GM12878 (cell line): Measurements from ENCODE around the gene TEC. TPM values are rescaled to one million over a fixed set of nuclear protein-coding genes. Genes with fewer than 3 reads are reported as not detected.
A peak's percentile ranks its signal among the peaks of the same experiment; 100 is the strongest.

ENCODE experiments used
- BHLHE40 ChIP-seq, 2 experiments: fragments of 450-650 bp in 1 of 2; IDR thresholded peaks; 2 replicates each; pipeline ENCODE4 v1.6.1; 2011 to 2017; ENCODE audit warnings: low read depth in 2 of 2, borderline replicate concordance in 1 of 2, improper control_type of control experiment in 1 of 2, low read length in 1 of 2, mild to moderate bottlenecking in 1 of 2
- CREB1 ChIP-seq: IDR thresholded peaks from 2 replicates; pipeline ENCODE4 v1.6.1; 2012; ENCODE audit warnings: low read depth, mild to moderate bottlenecking, inconsistent platforms
- CUX1 ChIP-seq: IDR thresholded peaks from 2 replicates; pipeline ENCODE4 v1.6.1; 2012; ENCODE audit warnings: improper control_type of control experiment, low read depth, low read length; ENCODE audit not compliant: insufficient replicate concordance
- GATAD2B ChIP-seq: fragments of 450-650 bp; conservative IDR thresholded peaks from 2 replicates; pipeline ENCODE4 v1.6.1; 2017; ENCODE audit warnings: low read depth, mild to moderate bottlenecking, moderate library complexity
- KLF5 ChIP-seq: fragments of 450-650 bp; IDR thresholded peaks from 2 replicates; pipeline ENCODE4 v1.6.1; 2014; ENCODE audit warnings: mild to moderate bottlenecking; ENCODE audit not compliant: partially characterized antibody
- MTA2 ChIP-seq: fragments of 450-650 bp; IDR thresholded peaks from 2 replicates; pipeline ENCODE4 v1.6.1; 2016; ENCODE audit warnings: low read depth, mild to moderate bottlenecking, moderate library complexity
- NKRF ChIP-seq: fragments of 450-650 bp; conservative IDR thresholded peaks from 2 replicates; pipeline ENCODE4 v1.6.1; 2017; ENCODE audit warnings: mild to moderate bottlenecking, moderate library complexity
- NR2F1 ChIP-seq: fragments of 450-650 bp; conservative IDR thresholded peaks from 2 replicates; pipeline ENCODE4 v1.6.1; 2017; ENCODE audit warnings: mild to moderate bottlenecking
- RAD51 ChIP-seq: fragments of 450-650 bp; IDR thresholded peaks from 2 replicates; pipeline ENCODE4 v1.6.1; 2016; ENCODE audit warnings: moderate library complexity, mild to moderate bottlenecking, inconsistent platforms
- RB1 ChIP-seq: fragments of 450-650 bp; formaldehyde crosslinking; IDR thresholded peaks from 2 replicates; pipeline ENCODE4 v1.6.1; 2017; ENCODE audit warnings: mild to moderate bottlenecking, borderline replicate concordance
- SRF ChIP-seq, 2 experiments: IDR thresholded peaks; 2 replicates each; pipeline ENCODE4 v1.6.1; 2011; ENCODE audit warnings: low read depth in 2 of 2, low read length in 2 of 2, mild to moderate bottlenecking in 1 of 2, moderate library complexity in 1 of 2
- TAF1 ChIP-seq: IDR thresholded peaks from 2 replicates; pipeline ENCODE4 v1.6.1; 2011; ENCODE audit warnings: mild to moderate bottlenecking, low read depth, low read length, borderline replicate concordance
- TCF12 ChIP-seq: IDR thresholded peaks from 2 replicates; pipeline ENCODE4 v1.6.1; 2011; ENCODE audit warnings: low read depth, mild to moderate bottlenecking, low read length
- ZBTB33 ChIP-seq: fragments of 450-650 bp; IDR thresholded peaks from 2 replicates; pipeline ENCODE4 v1.6.1; 2017; ENCODE audit warnings: mild to moderate bottlenecking
- polyA plus RNA-seq, 11 experiments: library from polyadenylated mRNA; depleted of rRNA in 4 of 11; unstranded in 6 of 11; stranded (reverse) in 5 of 11; fragments of >200 nt; fragmentation: Nextera tagmentation in 4 of 11; fragmentation: Illumina TruSeq in 1 of 11; extraction: Ambion mirVana in 4 of 11; extraction: Trizol in 1 of 11; gene quantifications; 1 replicate in 1 of 11; 2 replicates in 10 of 11; pipeline versions ENCODE4 v1.2.1 to v1.2.3, GENCODE V29; 2011 to 2016; ENCODE audit warnings: inconsistent platforms in 2 of 11, missing spikeins in 2 of 11, low read depth in 1 of 11
- total RNA-seq, 4 experiments: library from RNA; depleted of rRNA in 3 of 4; stranded (reverse); fragments of >200 nt in 3 of 4; fragmentation: Illumina TruSeq in 1 of 4; extraction: Trizol in 1 of 4; gene quantifications; 2 replicates each; pipeline versions ENCODE4 v1.2.1 to v1.2.3, GENCODE V29; 2013 to 2021
- TF ChIP-seq, protein P1 (sequence below): fragments of 450-650 bp; IDR thresholded peaks from 2 replicates; pipeline ENCODE4 v1.6.1; 2016; ENCODE audit warnings: mild to moderate bottlenecking

Gene TEC
- total and polyA plus RNA-seq, 10 of the 15 experiments (the other 5 are each of a cell fraction or from before 2014, with no cell fraction given) = 7.4 to 27.2 (median 17.1) TPM

DNA sequence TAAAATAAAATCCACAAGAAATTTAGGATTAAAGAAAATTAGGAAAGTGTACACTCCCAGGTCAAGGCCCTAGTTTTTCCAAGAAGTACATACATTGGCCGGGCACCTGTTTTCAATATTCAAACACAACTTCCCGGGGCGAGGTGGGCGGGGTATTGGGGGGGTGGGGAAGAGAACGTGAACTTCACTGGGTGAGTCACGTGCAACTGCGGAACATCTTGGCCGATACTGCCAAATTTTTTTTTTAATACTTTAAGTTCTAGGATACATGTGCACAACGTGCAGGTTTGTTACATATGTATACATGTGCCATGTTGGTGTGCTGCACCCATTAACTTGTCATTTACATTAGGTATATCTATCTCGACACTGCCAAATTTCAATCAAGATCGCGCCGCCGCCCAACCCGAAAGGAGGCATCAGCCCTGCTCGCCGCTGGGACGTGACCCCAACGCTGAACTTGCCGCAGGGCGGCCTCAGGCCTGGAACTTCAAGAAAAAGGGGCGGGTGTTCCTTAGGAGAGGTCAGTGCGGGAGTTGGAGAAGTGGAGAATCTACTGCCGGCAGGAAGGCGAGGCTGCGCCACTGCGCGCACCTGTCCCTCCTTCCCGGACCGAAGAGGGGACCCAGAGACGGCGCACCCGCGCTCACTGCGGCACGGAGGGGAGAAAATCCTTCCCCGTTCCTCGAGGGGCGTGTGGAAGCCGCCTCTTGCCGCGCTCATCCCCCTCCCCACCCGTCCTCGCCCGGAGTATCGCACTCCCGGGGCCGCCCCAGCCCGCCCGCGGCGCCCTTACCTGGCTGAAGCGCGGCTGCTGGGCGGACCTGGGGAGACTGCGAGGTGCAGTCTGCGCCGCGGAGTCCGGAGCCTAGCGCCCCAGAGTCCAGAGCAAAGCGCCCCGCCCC, at the start of gene TEC (continued):
- TF ChIP-seq NKRF = peak; percentile 82
- no peak for TF ChIP-seq SRF (IDR thresholded peaks at IDR 0.05; ENCODE audit: low read depth in 2 of 2, low read length in 2 of 2)
- TF ChIP-seq CREB1 = 0 out of 2 replicates have a peak, but pooled peaks have one; percentile 4
- TF ChIP-seq RB1 = 0 out of 2 replicates have a peak, but pooled peaks have one; percentile 50
- peak; percentile 75 for TF ChIP-seq NR2F1
- peak; percentile 80 for TF ChIP-seq RAD51
- TF ChIP-seq MTA2 = peak; percentile 26; the same call in 1 of the 2 replicates
- peak; percentile 79 to 91 for TF ChIP-seq BHLHE40 (IDR thresholded peaks at IDR 0.05; ENCODE audit: borderline replicate concordance in 1 of 2, low read depth in 2 of 2, low read length in 1 of 2)
- TF ChIP-seq GATAD2B = peak; percentile 25; the same call in 1 of the 2 replicates
- TF ChIP-seq TAF1 = peak; percentile 47; the same call in 1 of the 2 replicates
- TF ChIP-seq, protein P1, sequence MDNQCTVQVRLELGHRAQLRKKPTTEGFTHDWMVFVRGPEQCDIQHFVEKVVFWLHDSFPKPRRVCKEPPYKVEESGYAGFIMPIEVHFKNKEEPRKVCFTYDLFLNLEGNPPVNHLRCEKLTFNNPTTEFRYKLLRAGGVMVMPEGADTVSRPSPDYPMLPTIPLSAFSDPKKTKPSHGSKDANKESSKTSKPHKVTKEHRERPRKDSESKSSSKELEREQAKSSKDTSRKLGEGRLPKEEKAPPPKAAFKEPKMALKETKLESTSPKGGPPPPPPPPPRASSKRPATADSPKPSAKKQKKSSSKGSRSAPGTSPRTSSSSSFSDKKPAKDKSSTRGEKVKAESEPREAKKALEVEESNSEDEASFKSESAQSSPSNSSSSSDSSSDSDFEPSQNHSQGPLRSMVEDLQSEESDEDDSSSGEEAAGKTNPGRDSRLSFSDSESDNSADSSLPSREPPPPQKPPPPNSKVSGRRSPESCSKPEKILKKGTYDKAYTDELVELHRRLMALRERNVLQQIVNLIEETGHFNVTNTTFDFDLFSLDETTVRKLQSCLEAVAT = peak; percentile 70
- TF ChIP-seq KLF5 = no peak
- TF ChIP-seq CUX1 = no peak
- TF ChIP-seq ZBTB33 = no peak
- TF ChIP-seq TCF12 = no peak
